HepG2 (cell line): Measurements from ENCODE around the gene VPS13C. TPM values are rescaled to one million over a fixed set of nuclear protein-coding genes. Genes with fewer than 3 reads are reported as not detected.

Experiments used
- ATAC-seq: fragments of 200-7000 bp; cut with Tn5 transposase; 3 replicates; pipeline ENCODE4 v1.9.1; 2020; ENCODE audit warnings: mild to moderate bottlenecking, moderate library complexity
- BruUV-seq: library from RNA; stranded (reverse); fragments of 400-500 nt; replicated peaks from 2 replicates; lab custom pipeline; 2021; lab: Mats Ljungman, UMichigan
- CTCF ChIA-PET: fragments of 300-600 bp; formaldehyde crosslinking; extraction: SDS; loops from one replicate; lab custom pipeline; 2021; ENCODE audit warnings: low total read pairs, inconsistent platforms, low intra/inter-chr PET ratio; lab: Yijun Ruan, JAX
- POLR2A ChIA-PET: fragments of 350-600 bp; sonication (Branson Sonifier 250); formaldehyde crosslinking; loops from one replicate; lab custom pipeline; 2020; ENCODE audit warnings: antibody characterized with exemption, inconsistent platforms; lab: Yijun Ruan, JAX
- DNase-seq: peaks from one replicate; pipeline ENCODE4 v3.0.0-alpha.2; 2015; ENCODE audit warnings: low spot score
- FAIRE-seq: peaks from 3 replicates; lab custom pipeline; 2011; peaks lifted over from hg19 to GRCh38; lab: Jason Lieb, UNC
- H2AFZ ChIP-seq: one replicate; pipeline ENCODE4 v1.6.1; 2011; ENCODE audit warnings: low read length, inconsistent platforms
- H3K27ac ChIP-seq: fragments of 300-600 bp; 3 replicates; pipeline ENCODE4 v1.8.0; 2011; ENCODE audit warnings: mixed run types, mild to moderate bottlenecking, mixed read lengths, low read length, inconsistent platforms; ENCODE audit not compliant: insufficient read depth; ENCODE audit errors: extremely low read length
- H3K27me3 ChIP-seq, 2 experiments: fragments of 200-600 bp in 1 of 2; 2 replicates in 1 of 2; 3 replicates in 1 of 2; pipeline versions ENCODE4 v1.6.0 to v1.8.0; 2011; ENCODE audit warnings: low read length in 2 of 2, mild to moderate bottlenecking in 2 of 2, moderate library complexity in 2 of 2, inconsistent platforms in 1 of 2; ENCODE audit not compliant: insufficient read depth in 2 of 2, control insufficient read depth in 1 of 2
- H3K36me3 ChIP-seq, 2 experiments: fragments of 200-600 bp in 1 of 2; replicated peaks in 1 of 2; 2 replicates in 1 of 2; 3 replicates in 1 of 2; pipeline versions ENCODE4 v1.5.1 to v1.8.0; 2011; ENCODE audit warnings: low read length in 2 of 2, inconsistent platforms in 1 of 2; ENCODE audit not compliant: insufficient read depth in 2 of 2, control insufficient read depth in 1 of 2
- H3K4me1 ChIP-seq: 2 replicates; pipeline ENCODE4 v1.5.1; 2012; ENCODE audit warnings: low read length, inconsistent platforms; ENCODE audit not compliant: insufficient read depth
- H3K4me2 ChIP-seq: 2 replicates; pipeline ENCODE4 v1.6.0; 2011; ENCODE audit warnings: low read depth, low read length, inconsistent platforms
- H3K4me3 ChIP-seq, 3 experiments: fragments of 200-600 bp in 1 of 3; sonication (generic), shearing (Covaris generic) in 1 of 3; replicated peaks in 1 of 3; 2 replicates each; pipeline ENCODE4 v1.5.1; 2011 to 2016; ENCODE audit warnings: low read length in 3 of 3, inconsistent platforms in 2 of 3, low read depth in 2 of 3, mild to moderate bottlenecking in 2 of 3, control low read depth in 1 of 3, mixed read lengths in 1 of 3; ENCODE audit not compliant: insufficient read depth in 1 of 3
- H3K79me2 ChIP-seq: one replicate; pipeline ENCODE4 v1.6.1; 2011; ENCODE audit warnings: low read length, inconsistent platforms; ENCODE audit not compliant: insufficient read depth
- H3K9ac ChIP-seq: 2 replicates; pipeline ENCODE4 v1.6.0; 2011; ENCODE audit warnings: mild to moderate bottlenecking, low read depth, low read length, inconsistent platforms; ENCODE audit not compliant: insufficient read depth
- H3K9me3 ChIP-seq: 2 replicates; pipeline ENCODE4 v1.5.1; 2012; ENCODE audit warnings: mild to moderate bottlenecking, low read length
- H4K20me1 ChIP-seq: 2 replicates; pipeline ENCODE4 v1.6.0; 2011; ENCODE audit warnings: inconsistent platforms, mild to moderate bottlenecking, low read length, moderate library complexity; ENCODE audit not compliant: insufficient read depth
- ARID5B ChIP-seq: IDR thresholded peaks from 2 replicates; pipeline ENCODE4 v1.4.0; 2020; ENCODE audit warnings: mild to moderate bottlenecking, missing genetic modification reagents
- GPN1 ChIP-seq: sonication (generic); formaldehyde crosslinking; IDR thresholded peaks from 2 replicates; pipeline ENCODE4 v1.5.1; 2020; ENCODE audit warnings: missing genetic modification reagents, borderline replicate concordance
- KMT2B ChIP-seq: IDR thresholded peaks from 2 replicates; pipeline ENCODE4 v1.6.1; 2016; ENCODE audit warnings: missing genetic modification reagents, missing compliant biosample characterization
- MIER2 ChIP-seq: IDR thresholded peaks from 2 replicates; pipeline ENCODE4 v1.6.1; 2016; ENCODE audit warnings: missing biosample characterization, missing genetic modification reagents
- NCOR1 ChIP-seq: fragments of 200-600 bp; sonication (generic); IDR thresholded peaks from 2 replicates; pipeline ENCODE4 v1.7.0; 2017; ENCODE audit warnings: antibody characterized with exemption, low read length, borderline replicate concordance
- NFKB2 ChIP-seq: sonication (generic); formaldehyde crosslinking; IDR thresholded peaks from 2 replicates; pipeline ENCODE4 v1.4.0; 2020; ENCODE audit warnings: missing genetic modification reagents, borderline replicate concordance
- NR2F1 ChIP-seq, 2 experiments: fragments of 450-650 bp in 1 of 2; formaldehyde crosslinking in 1 of 2; IDR thresholded peaks; 2 replicates each; pipeline versions ENCODE4 v1.5.0 to v1.6.1; 2016 to 2020; ENCODE audit warnings: mild to moderate bottlenecking in 1 of 2, missing compliant biosample characterization in 1 of 2, missing genetic modification reagents in 1 of 2, moderate library complexity in 1 of 2
- NR2F2 ChIP-seq: IDR thresholded peaks from 2 replicates; pipeline ENCODE4 v1.6.1; 2012; ENCODE audit warnings: low read depth, inconsistent platforms, borderline replicate concordance
- RELA ChIP-seq: sonication (generic); formaldehyde crosslinking; IDR thresholded peaks from 2 replicates; pipeline ENCODE4 v1.4.0; 2020; ENCODE audit warnings: missing genetic modification reagents
- SNAPC2 ChIP-seq: sonication (generic); formaldehyde crosslinking; IDR thresholded peaks from 2 replicates; pipeline ENCODE4 v1.8.1; 2022; ENCODE audit warnings: mild to moderate bottlenecking, missing genetic modification reagents
- SP1 ChIP-seq, 2 experiments: fragments of 450-650 bp in 1 of 2; sonication (generic) in 1 of 2; formaldehyde crosslinking in 1 of 2; IDR thresholded peaks; 2 replicates each; pipeline versions ENCODE4 v1.4.0 to v1.6.1; 2016 to 2020; ENCODE audit warnings: missing genetic modification reagents in 1 of 2
- TOPORS ChIP-seq: sonication (generic); formaldehyde crosslinking; IDR thresholded peaks from 2 replicates; pipeline ENCODE4 v1.8.0; 2023; ENCODE audit warnings: mild to moderate bottlenecking, missing genetic modification reagents
- ZBTB7B ChIP-seq: sonication (generic); formaldehyde crosslinking; IDR thresholded peaks from 2 replicates; pipeline ENCODE4 v1.4.0; 2020; ENCODE audit warnings: missing genetic modification reagents
- ZNF143 ChIP-seq: sonication (generic); formaldehyde crosslinking; IDR thresholded peaks from 2 replicates; pipeline ENCODE4 v1.4.0; 2020; ENCODE audit warnings: missing genetic modification reagents
- ZNF3 ChIP-seq: IDR thresholded peaks from 2 replicates; pipeline ENCODE4 v1.7.0; 2017; ENCODE audit warnings: inconsistent platforms
- ZNF354B ChIP-seq: sonication (generic); formaldehyde crosslinking; IDR thresholded peaks from 2 replicates; pipeline ENCODE4 v1.8.0; 2022; ENCODE audit warnings: mild to moderate bottlenecking, missing genetic modification reagents
- ZNF570 ChIP-seq: sonication (generic); formaldehyde crosslinking; IDR thresholded peaks from 2 replicates; pipeline ENCODE4 v1.4.0; 2020; ENCODE audit warnings: mild to moderate bottlenecking, missing genetic modification reagents, borderline replicate concordance
- ZNF607 ChIP-seq: sonication (generic); formaldehyde crosslinking; IDR thresholded peaks from 2 replicates; pipeline ENCODE4 v1.5.1; 2020; ENCODE audit warnings: missing genetic modification reagents, mild to moderate bottlenecking, borderline replicate concordance
- ZNF883 ChIP-seq: sonication (generic); formaldehyde crosslinking; IDR thresholded peaks from 2 replicates; pipeline ENCODE4 v1.5.1; 2020; ENCODE audit warnings: mild to moderate bottlenecking, missing genetic modification reagents; ENCODE audit errors: not compliant biosample characterization
- WGBS: methylation state at CpG from one replicate; pipeline ENCODE4 v1.1.6; 2017; ENCODE audit warnings: low lambda C conversion rate; 5-methylcytosine and 5-hydroxymethylcytosine counted together
- in situ Hi-C: cut with HindIII; loops from 2 replicates; pipeline ENCODE4 v1.10.0; 2017; ENCODE audit warnings: low pct_unique_long_range_greater_than_20kb; ENCODE audit not compliant: extremely low pct_ligation_motif_present
- intact Hi-C: fragments of 100-400 bp; cut with micrococcal nuclease; formaldehyde crosslinking; loops from one replicate; pipeline ENCODE4 v1.10.0; 2022; ENCODE audit not compliant: unreplicated experiment
- polyA plus RNA-seq, 8 experiments: library from polyadenylated mRNA; depleted of rRNA in 3 of 8; stranded (reverse) in 7 of 8; unstranded in 1 of 8; fragments of >200 nt; fragmentation: Illumina TruSeq in 4 of 8; extraction: Trizol in 4 of 8; gene quantifications; 2 replicates each; pipeline versions ENCODE4 v1.2.1 to v1.2.3, GENCODE V29; 2011 to 2016; ENCODE audit warnings: low read depth in 4 of 8, missing spikeins in 1 of 8, mixed read lengths in 1 of 8; ENCODE audit not compliant: insufficient read depth in 1 of 8
- total RNA-seq, 5 experiments: library from RNA; depleted of rRNA; stranded (reverse); fragments of >200 nt; fragmentation: Illumina TruSeq; extraction: Trizol; gene quantifications; 2 replicates each; pipeline ENCODE4 v1.2.3, GENCODE V29; 2016; ENCODE audit warnings: low read depth in 1 of 5
- TF ChIP-seq, protein P1 (sequence below): IDR thresholded peaks from 2 replicates; pipeline ENCODE4 v1.6.1; 2018; ENCODE audit warnings: missing genetic modification reagents, mild to moderate bottlenecking, missing compliant biosample characterization

Gene VPS13C
- total and polyA plus RNA-seq, 2 of the 13 experiments (the other 11 are each of a cell fraction or from before 2014, with no cell fraction given) = 10.9 to 26.8 TPM

GRCh38 chr15:62103431-62103830 lies 43.2 kb upstream of the VPS13C start:
- Histone ChIP-seq H3K4me3 (no peak overlapping the region), H3K27ac (no peak overlapping the region), H3K9ac (no peak overlapping the region), H3K4me2 (no peak overlapping the region), H3K4me1 (no peaks in the 10 kb centered on the region; the same call in 1 of the 2 replicates), H3K36me3 (no peaks in the 10 kb centered on the region), H4K20me1 (no peaks in the 10 kb centered on the region), H2AFZ (no peak overlapping the region)
- POLR2A ChIA-PET = no interaction called here
- no peak for FAIRE-seq
- intact Hi-C loops = no loop called here
- CTCF ChIA-PET = no interaction called here
- TF ChIP-seq NCOR1 (no peak), SNAPC2 (no peak), RELA (no peak), KMT2B (CRISPR knock-in tag) (no peak), ZNF883 (no peak), ZBTB7B (CRISPR knock-in tag) (no peak), MIER2 (CRISPR knock-in tag) (no peak), ZNF607 (CRISPR knock-in tag) (no peak), SP1 (IDR thresholded peaks at IDR 0.05) (no peak), SP1 (CRISPR knock-in tag; IDR thresholded peaks at IDR 0.05) (no peak), ZNF570 (no peak), ARID5B (CRISPR knock-in tag) (no peak), ZNF3 (no peak), NFKB2 (no peak), NR2F1 (CRISPR knock-in tag; IDR thresholded peaks at IDR 0.05) (no peak), ZNF143 (CRISPR knock-in tag) (no peak), ZNF354B (CRISPR knock-in tag) (no peak), NR2F2 (no peak), GPN1 (CRISPR knock-in tag) (no peak), TOPORS (CRISPR knock-in tag) (no peak)
- TF ChIP-seq, protein P1, sequence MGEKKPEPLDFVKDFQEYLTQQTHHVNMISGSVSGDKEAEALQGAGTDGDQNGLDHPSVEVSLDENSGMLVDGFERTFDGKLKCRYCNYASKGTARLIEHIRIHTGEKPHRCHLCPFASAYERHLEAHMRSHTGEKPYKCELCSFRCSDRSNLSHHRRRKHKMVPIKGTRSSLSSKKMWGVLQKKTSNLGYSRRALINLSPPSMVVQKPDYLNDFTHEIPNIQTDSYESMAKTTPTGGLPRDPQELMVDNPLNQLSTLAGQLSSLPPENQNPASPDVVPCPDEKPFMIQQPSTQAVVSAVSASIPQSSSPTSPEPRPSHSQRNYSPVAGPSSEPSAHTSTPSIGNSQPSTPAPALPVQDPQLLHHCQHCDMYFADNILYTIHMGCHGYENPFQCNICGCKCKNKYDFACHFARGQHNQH = no peak
- TF ChIP-seq, all 625 proteins: peak for 0
- no peaks in the 10 kb centered on the region for H3K9me3 ChIP-seq
- ATAC-seq (no peak), DNase-seq (no peak)
- H3K79me2 ChIP-seq = no peaks in the 10 kb centered on the region
- WGBS = 22% methylated on average over 7 of the region's 7 CpGs
- in situ Hi-C loops = no loop called here
- peaks cover 0 to 17% of the 10 kb centered on the region in 2 experiments; a peak in 1 of 5 replicates for H3K27me3 ChIP-seq
- BruUV-seq = no TSS peak
